Endothelial cell of umbilical vein (primary cell): Measurements from ENCODE around the gene CIDEC. TPM values are rescaled to one million over a fixed set of nuclear protein-coding genes. Genes with fewer than 3 reads are reported as not detected.

ENCODE experiments used
- BruUV-seq: library from RNA; stranded (reverse); fragments of 400-500 nt; replicated peaks from 2 replicates; lab custom pipeline; 2021; lab: Mats Ljungman, UMichigan
- CTCF ChIA-PET: fragments of 300-600, 350-600 bp; sonication (Branson Sonifier 250); formaldehyde crosslinking; loops from one replicate; lab custom pipeline; 2021; ENCODE audit warnings: antibody characterized with exemption, inconsistent platforms; lab: Charles Lee
- POLR2A ChIA-PET: fragments of 300-600, 350-600 bp; sonication (Branson Sonifier 250); formaldehyde crosslinking; loops from one replicate; lab custom pipeline; 2021; ENCODE audit warnings: antibody characterized with exemption, inconsistent platforms; lab: Charles Lee
- DNase-seq: peaks from one replicate; pipeline ENCODE4 v3.0.0-alpha.2; 2011; ENCODE audit warnings: low read depth, low spot score
- FAIRE-seq: peaks from 2 replicates; lab custom pipeline; 2011; peaks lifted over from hg19 to GRCh38; lab: Jason Lieb, UNC
- H2AFZ ChIP-seq: 2 replicates; pipeline ENCODE4 v1.6.0; 2012; ENCODE audit warnings: low read depth, low read length, control low read depth, inconsistent platforms
- H3K27ac ChIP-seq: 2 replicates; pipeline ENCODE4 v1.5.1; 2011; ENCODE audit warnings: low read depth, mild to moderate bottlenecking, control low read depth, low read length, moderate library complexity; ENCODE audit not compliant: insufficient read depth
- H3K27me3 ChIP-seq, 2 experiments: 2 replicates each; pipeline versions ENCODE4 v1.6.0 to v1.6.1; 2011; ENCODE audit warnings: low read length in 2 of 2, mixed read lengths in 1 of 2; ENCODE audit not compliant: control insufficient read depth in 2 of 2, insufficient read depth in 2 of 2
- H3K36me3 ChIP-seq, 2 experiments: 2 replicates in 1 of 2; 3 replicates in 1 of 2; pipeline ENCODE4 v1.5.1; 2011; ENCODE audit warnings: low read length in 2 of 2, mild to moderate bottlenecking in 1 of 2, moderate library complexity in 1 of 2; ENCODE audit not compliant: control insufficient read depth in 2 of 2, insufficient read depth in 2 of 2; ENCODE audit errors: extremely low read depth in 1 of 2
- H3K4me1 ChIP-seq: 3 replicates; pipeline ENCODE4 v1.5.1; 2011; ENCODE audit warnings: mild to moderate bottlenecking, low read length; ENCODE audit not compliant: control insufficient read depth, insufficient read depth; ENCODE audit errors: extremely low read depth
- H3K4me2 ChIP-seq: 2 replicates; pipeline ENCODE4 v1.6.1; 2011; ENCODE audit warnings: low read length, control low read depth, mixed read lengths; ENCODE audit not compliant: insufficient read depth
- H3K4me3 ChIP-seq, 3 experiments: fragments of 200-600 bp in 1 of 3; sonication (generic), shearing (Covaris generic) in 1 of 3; replicated peaks in 1 of 3; 2 replicates each; pipeline ENCODE4 v1.5.1; 2011 to 2016; ENCODE audit warnings: control low read depth in 3 of 3, low read length in 3 of 3, mild to moderate bottlenecking in 2 of 3, inconsistent platforms in 1 of 3, low read depth in 1 of 3, moderate library complexity in 1 of 3; ENCODE audit not compliant: insufficient read depth in 1 of 3
- H3K79me2 ChIP-seq: 2 replicates; pipeline ENCODE4 v1.6.0; 2012; ENCODE audit warnings: low read length, inconsistent platforms; ENCODE audit not compliant: control insufficient read depth, insufficient read depth
- H3K9ac ChIP-seq: replicated peaks from 2 replicates; pipeline ENCODE3; 2011; ENCODE audit warnings: low read length, control low read depth; ENCODE audit not compliant: insufficient read depth; ENCODE audit errors: extremely low read depth
- H3K9me1 ChIP-seq: replicated peaks from 3 replicates; pipeline ENCODE4 v1.6.0; 2011; ENCODE audit warnings: mild to moderate bottlenecking, low read length; ENCODE audit not compliant: control insufficient read depth, insufficient read depth; ENCODE audit errors: extremely low read depth
- H3K9me3 ChIP-seq: replicated peaks from 2 replicates; pipeline ENCODE4 v1.5.1; 2012; ENCODE audit warnings: low read length, inconsistent platforms; ENCODE audit not compliant: control insufficient read depth, insufficient read depth
- H4K20me1 ChIP-seq: replicated peaks from 2 replicates; pipeline ENCODE3; 2011; ENCODE audit warnings: mild to moderate bottlenecking, low read length; ENCODE audit not compliant: control insufficient read depth, insufficient read depth; ENCODE audit errors: extremely low read depth
- CTCF ChIP-seq, 2 donors: IDR thresholded peaks; 1 replicate in 1 of 2; 2 replicates in 1 of 2; pipeline ENCODE4 v1.5.1; 2011; ENCODE audit warnings: low read length in 2 of 2, mild to moderate bottlenecking in 2 of 2, moderate library complexity in 2 of 2, control low read depth in 1 of 2, inconsistent platforms in 1 of 2, low read depth in 1 of 2; ENCODE audit not compliant: insufficient read depth in 1 of 2; ENCODE audit errors: extremely low read depth in 1 of 2
- EZH2 ChIP-seq: IDR thresholded peaks from 2 replicates; pipeline ENCODE4 v1.6.1; 2012; ENCODE audit warnings: borderline replicate concordance, low read depth, mild to moderate bottlenecking, moderate library complexity, low read length, inconsistent platforms; ENCODE audit not compliant: severe bottlenecking
- FOS ChIP-seq: IDR thresholded peaks from 2 replicates; pipeline ENCODE4 v1.6.1; 2011; ENCODE audit warnings: mild to moderate bottlenecking, low read length, moderate library complexity, borderline replicate concordance; ENCODE audit not compliant: insufficient read depth
- GATA2 ChIP-seq: IDR thresholded peaks from 2 replicates; pipeline ENCODE4 v1.7.0; 2011; ENCODE audit warnings: low read depth, mild to moderate bottlenecking, moderate library complexity, mixed read lengths, low read length; ENCODE audit not compliant: insufficient read length, insufficient read depth
- JUN ChIP-seq: IDR thresholded peaks from 2 replicates; pipeline ENCODE4 v1.6.1; 2011; ENCODE audit warnings: borderline replicate concordance, low read depth; ENCODE audit not compliant: insufficient read length, insufficient read depth
- MYC ChIP-seq: IDR thresholded peaks from one replicate; pipeline ENCODE4 v1.6.1; 2011; ENCODE audit warnings: mild to moderate bottlenecking, low read depth, low read length
- POLR2A ChIP-seq: IDR thresholded peaks from 2 replicates; pipeline ENCODE4 v1.6.1; 2012; ENCODE audit warnings: low read depth, mild to moderate bottlenecking, control low read depth, low read length
- POLR2AphosphoS5 ChIP-seq: IDR thresholded peaks from 2 replicates; pipeline ENCODE4 v1.6.1; 2012; ENCODE audit warnings: low read depth, mild to moderate bottlenecking, control low read depth, low read length, moderate library complexity; ENCODE audit not compliant: insufficient read depth
- dilution Hi-C: fragments of 300-500 bp; cut with MboI; formaldehyde crosslinking; loops from one replicate; pipeline ENCODE4 v1.15.0; 2019; ENCODE audit warnings: low sequenced_read_pairs; ENCODE audit not compliant: extremely low pct_ligation_motif_present
- intact Hi-C: fragments of 100-400 bp; cut with micrococcal nuclease; formaldehyde crosslinking; loops from one replicate; pipeline ENCODE4 v1.10.0; 2022
- polyA plus RNA-seq, 4 experiments: library from polyadenylated mRNA; depleted of rRNA in 3 of 4; stranded (reverse) in 3 of 4; unstranded in 1 of 4; fragments of >200 nt; gene quantifications; 2 replicates each; pipeline versions ENCODE4 v1.2.1 to v1.2.3, GENCODE V29; 2011 to 2012; ENCODE audit warnings: missing spikeins in 1 of 4
- total RNA-seq: library from RNA; stranded (reverse); gene quantifications from 2 replicates; pipeline ENCODE4 v1.2.3, GENCODE V29; 2021
- TF ChIP-seq, protein P1 (sequence below): IDR thresholded peaks from 2 replicates; pipeline ENCODE4 v1.6.1; 2011; ENCODE audit not compliant: insufficient read depth, insufficient read length

The CIDEC gene
- total and polyA plus RNA-seq, 2 donors (not counting 3 experiments of a cell fraction or from before 2014, with no cell fraction given) = 0.14 TPM; not detected in 1

GRCh38 chr3:9881441-9881840 is 1.4 kb upstream of the CIDEC start:
- Histone ChIP-seq H3K79me2 (no peaks in the 10 kb centered on the region), H4K20me1 (no peaks in the 10 kb centered on the region), H3K4me2 (no peak overlapping the region), H2AFZ (no peak overlapping the region), H3K9me3 (no peaks in the 10 kb centered on the region), H3K4me1 (peaks cover 7% of the 10 kb centered on the region), H3K27ac (no peak overlapping the region), H3K36me3 (no peaks in the 10 kb centered on the region), H3K4me3 (no peak overlapping the region), H3K9ac (no peak overlapping the region), H3K27me3 (no peaks in the 10 kb centered on the region), H3K9me1 (no peaks in the 10 kb centered on the region)
- FAIRE-seq (no peak), DNase-seq (no peak)
- CTCF ChIA-PET = no interaction called here
- POLR2A ChIA-PET = interaction anchor here (0.8 kb wide), 1 partner anchor 399 kb away, joined by 5 read pairs; no protein-coding TSS in a partner anchor
- dilution Hi-C loops = no loop called here
- TF ChIP-seq POLR2AphosphoS5 (no peak), FOS (no peak)
- no TSS peak for BruUV-seq
- intact Hi-C loops = no loop called here

- dilution Hi-C loops = no loop called here
- H3K27ac ChIP-seq = no peak overlapping the region
- H3K36me3 ChIP-seq = no peaks in the 10 kb centered on the region
- H3K9me1 ChIP-seq = no peaks in the 10 kb centered on the region
- no peaks in the 10 kb centered on the region for H4K20me1 ChIP-seq
- no peaks in the 10 kb centered on the region for H3K9me3 ChIP-seq
- no peak overlapping the region for H2AFZ ChIP-seq
- TF ChIP-seq JUN = no peak
- no peak for TF ChIP-seq POLR2A
- TF ChIP-seq, protein P1, sequence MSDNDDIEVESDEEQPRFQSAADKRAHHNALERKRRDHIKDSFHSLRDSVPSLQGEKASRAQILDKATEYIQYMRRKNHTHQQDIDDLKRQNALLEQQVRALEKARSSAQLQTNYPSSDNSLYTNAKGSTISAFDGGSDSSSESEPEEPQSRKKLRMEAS = no peak
- no peak for TF ChIP-seq EZH2
- TF ChIP-seq MYC = no peak
- TF ChIP-seq GATA2 = no peak
- TF ChIP-seq CTCF (IDR thresholded peaks at IDR 0.05; ENCODE audit: extremely low read depth in 1 of 2, insufficient read depth in 1 of 2, low read depth in 1 of 2, low read length in 2 of 2) = no peak
- TF ChIP-seq POLR2AphosphoS5 = no peak
- no peak for TF ChIP-seq FOS
- POLR2A ChIA-PET = no interaction called here
- intact Hi-C loops = no loop called here
- H3K4me1 ChIP-seq = no peaks in the 10 kb centered on the region
- no peak overlapping the region for H3K4me3 ChIP-seq
- FAIRE-seq (no peak), DNase-seq (no peak)
- no peaks in the 10 kb centered on the region for H3K79me2 ChIP-seq
- CTCF ChIA-PET = no interaction called here
- H3K9ac ChIP-seq = no peak overlapping the region
- H3K4me2 ChIP-seq = no peak overlapping the region
- no TSS peak for BruUV-seq
- no peaks in the 10 kb centered on the region for H3K27me3 ChIP-seq
Observed at GRCh38 chr3:9878700-9879099, 1.4 kb downstream of the CIDEC start.
